Measurements from ENCODE around the gene AQP10.
A peak's percentile ranks its signal among the peaks of the same experiment; 100 is the strongest.

DNA sequence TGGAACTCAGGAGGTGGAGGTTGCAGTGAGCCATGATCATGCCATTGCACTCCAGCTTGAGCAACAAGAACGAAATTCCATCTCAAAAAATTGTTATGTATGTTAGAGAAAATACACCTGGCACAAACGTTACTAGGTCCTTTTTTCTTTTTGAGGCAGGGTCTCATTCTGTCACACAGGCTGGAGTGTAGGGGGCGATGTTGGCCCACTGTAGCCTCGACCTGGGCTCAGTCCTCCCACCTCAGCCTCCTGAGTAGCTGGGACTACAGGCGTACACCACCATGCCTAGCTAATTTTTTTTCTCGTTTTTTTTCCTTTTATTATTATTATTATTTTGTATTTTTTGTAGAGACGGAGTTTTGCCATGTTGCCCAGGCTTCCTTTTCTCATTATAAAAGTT, 44.1 kb upstream of the AQP10 start:
- TF ChIP-seq POLR2AphosphoS5 (IDR thresholded peaks at IDR 0.05) (peak in 1 of 3 donors; percentile 11), POLR2A (IDR thresholded peaks at IDR 0.05) (no peak)
- TF ChIP-seq, protein P1, sequence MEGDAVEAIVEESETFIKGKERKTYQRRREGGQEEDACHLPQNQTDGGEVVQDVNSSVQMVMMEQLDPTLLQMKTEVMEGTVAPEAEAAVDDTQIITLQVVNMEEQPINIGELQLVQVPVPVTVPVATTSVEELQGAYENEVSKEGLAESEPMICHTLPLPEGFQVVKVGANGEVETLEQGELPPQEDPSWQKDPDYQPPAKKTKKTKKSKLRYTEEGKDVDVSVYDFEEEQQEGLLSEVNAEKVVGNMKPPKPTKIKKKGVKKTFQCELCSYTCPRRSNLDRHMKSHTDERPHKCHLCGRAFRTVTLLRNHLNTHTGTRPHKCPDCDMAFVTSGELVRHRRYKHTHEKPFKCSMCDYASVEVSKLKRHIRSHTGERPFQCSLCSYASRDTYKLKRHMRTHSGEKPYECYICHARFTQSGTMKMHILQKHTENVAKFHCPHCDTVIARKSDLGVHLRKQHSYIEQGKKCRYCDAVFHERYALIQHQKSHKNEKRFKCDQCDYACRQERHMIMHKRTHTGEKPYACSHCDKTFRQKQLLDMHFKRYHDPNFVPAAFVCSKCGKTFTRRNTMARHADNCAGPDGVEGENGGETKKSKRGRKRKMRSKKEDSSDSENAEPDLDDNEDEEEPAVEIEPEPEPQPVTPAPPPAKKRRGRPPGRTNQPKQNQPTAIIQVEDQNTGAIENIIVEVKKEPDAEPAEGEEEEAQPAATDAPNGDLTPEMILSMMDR (IDR thresholded peaks at IDR 0.05 in 8 of 11, conservative IDR thresholded peaks at IDR 0.05 in 3 of 11), result no peak

Data from spleen (tissue), 7 donors.